ENCODE data around the gene ZDHHC14.

GRCh38 chr6:157688275-157688959 lies 307.4 kb downstream of the ZDHHC14 start:
- TF ChIP-seq CTCF (IDR thresholded peaks at IDR 0.05) = no peak
- TF ChIP-seq POLR2A (IDR thresholded peaks at IDR 0.05) = no peak

Data from Peyer's patch (tissue), 4 donors.